ENCODE measurements around the gene FRY.

GRCh38 chr13:32256243-32256642 lies 224.7 kb downstream of the FRY start:
- TF ChIP-seq CTCF (conservative IDR thresholded peaks at IDR 0.05; ENCODE audit: low read length) (no peak), EZH2phosphoT487 (IDR thresholded peaks at IDR 0.05; ENCODE audit: borderline replicate concordance) (no peak)
